HL-60 (cell line): ENCODE results near the gene COG4.

Experiments used
- DNase-seq, 2 experiments: peaks; one replicate each; pipeline ENCODE4 v3.0.0-alpha.2; 2010 to 2020; ENCODE audit warnings: low read depth in 1 of 2, low spot score in 1 of 2
- H3K27ac ChIP-seq: fragments of 250-450 bp; sonication (Bioruptor Pico); replicated peaks from 2 replicates; pipeline ENCODE4 v1.5.1; 2020; ENCODE audit warnings: mild to moderate bottlenecking, moderate library complexity
- H3K27me3 ChIP-seq: fragments of 250-450 bp; sonication (Bioruptor Pico); 2 replicates; pipeline ENCODE4 v1.5.1; 2021; ENCODE audit warnings: mild to moderate bottlenecking, moderate library complexity; ENCODE audit not compliant: insufficient read depth, poor library complexity, severe bottlenecking
- H3K4me3 ChIP-seq: replicated peaks from 2 replicates; pipeline ENCODE4 v1.5.1; 2011; ENCODE audit warnings: mild to moderate bottlenecking, control low read depth, low read length; ENCODE audit not compliant: insufficient read depth
- CTCF ChIP-seq: IDR thresholded peaks from one replicate; pipeline ENCODE4 v1.5.1; 2011; ENCODE audit warnings: low read length, control low read depth, inconsistent platforms; ENCODE audit not compliant: insufficient read depth
- GABPA ChIP-seq: IDR thresholded peaks from 2 replicates; pipeline ENCODE4 v1.6.1; 2012; ENCODE audit warnings: low read depth
- POLR2AphosphoS5 ChIP-seq: IDR thresholded peaks from 2 replicates; pipeline ENCODE4 v1.6.1; 2012; ENCODE audit warnings: low read depth
- REST ChIP-seq: IDR thresholded peaks from 2 replicates; pipeline ENCODE4 v1.6.1; 2012; ENCODE audit warnings: low read depth; ENCODE audit not compliant: insufficient replicate concordance
- SPI1 ChIP-seq: IDR thresholded peaks from 2 replicates; pipeline ENCODE4 v1.6.1; 2012; ENCODE audit warnings: low read depth, mild to moderate bottlenecking, borderline replicate concordance

COG4 gene

GRCh38 chr16:70473446-70474319 is 49.7 kb downstream of the COG4 start:
- no peak for DNase-seq
- Histone ChIP-seq H3K27ac (no peak overlapping the region), H3K27me3 (no peaks in the 10 kb centered on the region), H3K4me3 (no peak overlapping the region)
- TF ChIP-seq POLR2AphosphoS5 = no peak
- no peak for TF ChIP-seq REST
- no peak for TF ChIP-seq GABPA
- TF ChIP-seq CTCF = no peak
- no peak for TF ChIP-seq SPI1

GRCh38 chr16:70472786-70473433 is 50.4 kb downstream of the COG4 start:
- TF ChIP-seq REST = no peak
- no peak for TF ChIP-seq SPI1
- no peak for TF ChIP-seq CTCF
- no peak for TF ChIP-seq GABPA
- TF ChIP-seq POLR2AphosphoS5 = no peak
- Histone ChIP-seq H3K4me3 (no peak overlapping the region), H3K27me3 (no peaks in the 10 kb centered on the region), H3K27ac (no peak overlapping the region)
- DNase-seq = no peak

GRCh38 chr16:70470927-70471341 is 52.4 kb downstream of the COG4 start:
- TF ChIP-seq REST (no peak), SPI1 (no peak), POLR2AphosphoS5 (no peak), GABPA (no peak), CTCF (no peak)
- no peaks in the 10 kb centered on the region for H3K27me3 ChIP-seq
- no peak for DNase-seq
- H3K27ac ChIP-seq = no peak overlapping the region
- no peak overlapping the region for H3K4me3 ChIP-seq
